HG03103 (cell line): ENCODE measurements around the gene GRPEL1.

Source experiments
- ATAC-seq: cut with Tn5 transposase; IDR thresholded peaks from one replicate; pipeline ENCODE4 v1.9.1; 2021; ENCODE audit warnings: low read depth; ENCODE audit not compliant: unreplicated experiment

The GRPEL1 gene

DNA sequence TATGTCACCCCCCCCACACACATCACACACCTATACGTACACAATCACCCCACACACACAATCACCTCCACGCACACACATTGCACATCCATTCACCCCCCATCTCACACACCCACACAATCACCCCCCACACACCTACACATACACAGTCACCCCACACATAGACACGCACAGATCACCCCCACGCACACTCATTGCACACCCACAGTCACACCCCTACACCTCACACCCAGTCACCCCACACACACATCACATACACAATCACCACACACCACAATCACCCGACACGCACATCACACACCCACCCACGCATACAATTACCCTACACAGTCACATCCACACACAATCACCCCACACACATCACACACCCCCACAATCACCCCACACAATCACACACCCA is 40.6 kb downstream of the GRPEL1 start:
- no peak for ATAC-seq

DNA sequence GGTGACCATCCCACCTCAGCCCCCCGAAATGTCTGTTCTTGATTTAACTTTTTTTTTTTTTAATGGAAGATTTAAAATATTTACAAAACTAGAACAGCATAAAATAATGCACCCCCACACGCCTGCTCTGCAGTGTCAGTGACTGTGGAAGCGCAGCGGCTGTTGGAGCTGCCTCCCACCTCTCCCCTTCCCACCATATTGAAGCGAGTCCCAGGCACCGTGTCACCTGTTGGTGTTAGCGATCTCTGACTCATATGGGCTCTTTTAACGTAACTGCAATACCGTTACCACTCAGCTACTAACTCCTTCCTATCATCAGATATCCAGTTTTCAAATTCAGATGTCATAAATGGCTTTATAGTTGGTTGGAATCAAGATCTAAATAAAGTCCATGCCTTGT is 41.8 kb downstream of the GRPEL1 start:
- no peak for ATAC-seq

DNA sequence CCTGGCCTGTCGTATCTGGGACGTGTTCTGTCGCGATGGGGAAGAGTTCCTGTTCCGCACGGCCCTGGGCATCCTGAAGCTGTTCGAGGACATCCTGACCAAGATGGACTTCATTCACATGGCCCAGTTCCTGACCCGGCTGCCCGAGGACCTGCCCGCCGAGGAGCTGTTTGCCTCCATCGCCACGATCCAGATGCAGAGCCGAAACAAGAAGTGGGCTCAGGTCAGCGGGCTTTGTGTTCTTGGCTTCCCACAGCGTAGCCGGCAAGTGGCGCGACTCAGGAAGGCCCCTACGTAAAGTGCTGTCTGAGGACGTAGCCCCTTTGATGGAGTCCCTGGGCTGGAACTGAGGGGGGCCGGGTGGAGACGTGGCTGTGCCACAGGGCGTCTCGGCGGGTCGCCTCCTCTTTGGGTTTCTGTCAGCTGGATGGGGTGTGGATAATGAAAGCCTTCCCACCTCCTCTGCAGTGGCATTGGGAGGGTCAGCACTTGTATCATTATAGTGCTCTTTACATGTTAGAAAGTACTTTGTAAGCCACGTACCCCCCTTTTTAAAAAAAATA is 42.7 kb downstream of the GRPEL1 start:
- no peak for ATAC-seq

DNA sequence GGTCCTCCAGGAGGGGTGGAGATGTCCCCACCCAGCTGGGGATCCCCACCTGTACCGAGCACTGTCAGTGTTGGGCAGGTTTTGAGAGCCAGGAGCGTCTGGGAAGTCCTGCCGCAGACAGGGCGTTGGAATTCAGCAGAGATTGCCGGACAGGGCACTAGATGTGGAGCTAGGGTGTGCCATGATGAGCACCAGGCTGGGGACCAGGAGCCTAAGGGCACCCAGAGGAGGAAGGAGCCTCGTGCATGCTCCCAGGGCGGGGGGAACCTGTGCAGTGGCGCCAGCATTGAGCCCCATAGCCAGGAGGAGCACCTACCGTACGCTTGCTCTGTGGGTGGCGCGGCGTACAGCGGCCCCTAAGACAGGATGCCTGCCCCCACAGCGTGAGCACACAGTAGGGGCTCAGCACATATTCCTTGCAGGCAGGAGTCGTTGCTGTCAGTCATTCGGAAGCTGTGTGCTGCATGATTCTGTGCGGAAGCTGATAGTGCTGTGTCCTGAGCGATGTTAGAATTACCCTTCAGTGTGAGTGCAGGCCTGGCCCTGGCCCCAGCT is 43.5 kb downstream of the GRPEL1 start:
- no peak for ATAC-seq

DNA sequence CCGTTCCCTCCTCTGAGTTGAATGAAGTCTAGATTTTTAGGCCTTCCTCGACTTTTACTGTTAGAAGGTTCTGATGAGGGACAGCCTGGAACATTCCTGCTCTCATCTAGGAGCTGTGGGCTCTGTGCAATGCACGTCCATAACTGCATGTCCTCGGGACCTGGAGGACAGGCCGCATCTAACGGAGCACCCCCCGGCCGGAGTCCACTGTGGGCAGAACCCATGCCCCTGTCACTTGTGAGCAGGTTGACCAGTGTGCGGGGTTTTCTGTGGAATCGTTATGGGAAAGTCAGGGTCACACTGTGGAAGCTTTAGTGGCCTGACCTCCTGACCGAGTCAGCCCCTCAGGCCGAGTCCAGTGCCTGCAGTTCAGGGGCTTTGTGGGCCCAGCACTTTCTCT is 44.0 kb downstream of the GRPEL1 start:
- no peak for ATAC-seq

DNA sequence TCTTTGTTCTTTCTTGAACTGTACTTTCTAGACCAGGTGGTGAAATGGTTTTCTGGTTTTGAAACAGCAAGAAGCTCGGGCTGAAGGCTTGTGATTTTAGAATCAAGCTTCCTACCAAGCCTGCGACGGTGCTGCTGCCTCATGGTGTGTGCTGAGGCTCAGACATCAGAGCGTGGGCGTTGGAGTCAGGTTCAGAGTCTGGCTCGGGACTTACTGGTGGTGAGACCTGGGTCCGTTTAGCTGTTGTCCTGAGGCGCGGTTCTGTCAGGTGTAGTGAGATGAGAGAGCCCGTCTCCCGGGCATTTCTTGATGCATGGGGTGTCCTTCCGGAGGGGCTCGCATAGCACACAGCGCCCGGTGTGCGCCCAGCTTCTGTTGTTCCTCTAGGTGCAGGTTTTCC is 44.4 kb downstream of the GRPEL1 start:
- no peak for ATAC-seq

DNA sequence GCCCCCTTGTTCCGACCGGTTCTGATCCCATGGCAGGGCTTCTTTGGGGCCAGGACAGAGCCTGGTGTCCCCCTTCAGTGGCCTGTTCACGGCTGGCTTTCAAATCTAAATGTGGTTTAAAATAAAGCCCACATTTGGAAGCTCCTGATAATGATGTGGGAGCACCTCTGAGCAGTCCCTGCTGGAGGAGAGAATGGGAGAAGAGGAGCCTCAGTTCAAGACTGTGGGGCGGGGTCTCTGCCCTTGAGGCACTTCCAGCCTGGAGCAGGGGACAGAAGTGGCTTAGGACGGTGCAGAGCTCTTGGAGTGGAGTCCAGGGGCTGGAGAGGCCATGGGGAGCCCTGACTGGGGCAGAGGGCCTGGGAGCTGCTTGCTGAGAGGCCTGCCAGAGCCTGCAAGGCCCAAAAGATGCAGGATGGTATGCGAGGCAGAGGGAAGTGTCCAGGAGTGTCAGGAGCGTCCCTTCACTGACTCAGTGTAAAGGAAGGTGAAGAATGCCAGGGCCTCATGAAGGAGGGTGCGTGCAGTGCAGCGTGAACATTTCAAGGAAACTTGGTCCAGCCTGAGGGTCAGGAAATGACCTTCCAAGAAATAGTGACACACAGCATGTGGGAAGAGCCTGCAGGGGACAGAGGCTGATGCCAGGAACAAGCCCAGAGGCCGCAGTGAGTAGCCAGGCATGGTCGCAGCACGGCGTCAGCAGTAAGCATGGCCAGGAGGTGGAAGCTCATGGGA is 45.8 kb downstream of the GRPEL1 start:
- no peak for ATAC-seq

DNA sequence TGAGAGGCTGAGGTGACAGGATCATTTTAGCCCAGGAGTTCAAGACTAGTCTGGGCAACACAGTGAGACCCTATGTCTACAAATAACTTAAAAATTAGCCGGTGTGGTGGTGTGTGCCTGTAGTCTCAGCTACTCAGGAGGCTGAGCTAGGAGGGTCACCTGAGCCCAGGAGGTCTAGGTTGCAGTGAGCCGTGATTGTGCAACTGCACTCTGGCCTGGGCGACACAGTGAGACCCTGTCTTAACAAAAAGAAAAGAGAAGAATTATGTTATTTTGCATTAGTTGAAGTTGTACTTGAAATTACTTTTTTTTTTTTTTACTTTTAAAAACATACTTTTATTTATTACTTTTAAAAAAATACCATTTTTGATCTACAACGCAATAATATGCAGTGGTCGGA is 46.5 kb downstream of the GRPEL1 start:
- ATAC-seq, result no peak

DNA sequence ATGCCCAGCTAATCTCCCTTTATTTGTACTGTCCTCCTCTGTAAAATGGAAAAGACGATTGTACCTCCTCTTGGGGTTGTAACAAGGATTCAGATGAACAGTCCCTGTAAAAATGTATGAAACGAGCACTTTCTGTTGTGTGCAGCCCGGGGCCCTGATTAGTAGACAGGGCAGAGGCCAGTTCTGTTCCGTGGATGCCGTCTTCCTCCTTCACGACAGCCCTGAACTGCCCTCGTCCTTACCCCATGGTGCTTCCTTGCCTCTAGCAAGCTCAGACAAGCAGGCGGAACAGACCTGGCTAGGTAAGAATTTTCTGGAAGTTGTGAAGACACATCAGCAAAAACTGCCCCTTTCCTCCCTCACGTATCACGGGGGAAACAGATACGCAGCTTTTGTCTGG is 47.0 kb downstream of the GRPEL1 start:
- ATAC-seq, result no peak

DNA sequence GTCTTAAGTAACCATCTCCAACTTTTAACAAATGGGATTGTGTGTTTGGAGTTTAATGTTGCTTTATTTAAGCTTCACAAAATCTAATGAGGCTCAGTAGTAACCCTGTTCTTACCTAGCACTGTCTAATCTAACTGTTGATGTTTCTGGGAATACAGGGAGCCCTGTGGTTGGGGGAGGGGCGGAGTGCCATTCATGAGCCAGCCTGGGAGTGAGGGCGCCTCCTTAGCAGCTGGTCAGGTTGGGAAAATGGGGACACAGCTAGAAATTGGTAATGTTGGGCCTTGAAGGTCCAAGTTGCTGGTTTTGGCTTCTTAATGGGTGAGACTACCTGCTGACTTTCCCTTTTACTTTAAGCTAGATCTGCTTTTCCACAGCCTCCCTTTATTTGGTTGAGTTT is 47.6 kb downstream of the GRPEL1 start:
- ATAC-seq, result no peak

DNA sequence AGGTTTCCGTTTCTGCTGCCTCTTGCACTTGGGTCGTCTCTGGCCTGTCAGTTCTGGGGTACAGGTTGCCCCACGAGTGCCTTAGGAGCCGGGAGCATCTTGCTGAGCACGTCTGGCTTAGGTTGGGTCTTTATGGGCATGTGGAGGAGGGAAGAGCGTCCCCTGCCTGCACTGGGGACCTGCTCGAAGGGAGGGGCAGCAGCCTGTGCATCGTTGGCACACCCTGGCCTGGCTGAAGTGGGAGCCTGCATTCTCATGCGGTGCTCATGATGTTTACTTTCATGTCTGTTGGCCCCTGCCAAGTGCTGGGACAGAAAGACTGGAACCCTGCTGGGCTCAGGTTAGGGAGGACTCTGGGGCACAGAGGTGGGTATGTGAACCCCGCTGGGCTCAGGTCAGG is 48.5 kb downstream of the GRPEL1 start:
- no peak for ATAC-seq

DNA sequence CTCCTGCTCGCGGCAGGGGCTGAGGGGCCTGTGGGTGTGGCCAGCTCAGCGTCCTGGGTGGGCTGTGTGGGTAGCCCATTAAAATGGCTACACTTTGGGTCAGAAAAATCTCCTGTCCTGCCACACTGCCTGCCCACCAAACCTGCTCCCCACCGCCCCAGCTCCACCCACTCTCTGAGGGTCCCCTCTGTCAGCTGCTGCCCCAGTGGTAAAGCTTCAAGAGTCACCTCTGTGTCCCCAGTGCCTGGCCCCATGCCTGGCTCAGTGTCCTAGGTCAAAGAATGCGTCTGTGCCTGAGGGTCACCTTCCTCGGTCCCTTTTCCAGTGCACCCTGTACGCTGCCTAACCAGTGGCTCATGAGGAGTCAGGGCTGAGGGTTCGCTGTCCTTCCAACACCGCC is 49.6 kb downstream of the GRPEL1 start:
- no peak for ATAC-seq

DNA sequence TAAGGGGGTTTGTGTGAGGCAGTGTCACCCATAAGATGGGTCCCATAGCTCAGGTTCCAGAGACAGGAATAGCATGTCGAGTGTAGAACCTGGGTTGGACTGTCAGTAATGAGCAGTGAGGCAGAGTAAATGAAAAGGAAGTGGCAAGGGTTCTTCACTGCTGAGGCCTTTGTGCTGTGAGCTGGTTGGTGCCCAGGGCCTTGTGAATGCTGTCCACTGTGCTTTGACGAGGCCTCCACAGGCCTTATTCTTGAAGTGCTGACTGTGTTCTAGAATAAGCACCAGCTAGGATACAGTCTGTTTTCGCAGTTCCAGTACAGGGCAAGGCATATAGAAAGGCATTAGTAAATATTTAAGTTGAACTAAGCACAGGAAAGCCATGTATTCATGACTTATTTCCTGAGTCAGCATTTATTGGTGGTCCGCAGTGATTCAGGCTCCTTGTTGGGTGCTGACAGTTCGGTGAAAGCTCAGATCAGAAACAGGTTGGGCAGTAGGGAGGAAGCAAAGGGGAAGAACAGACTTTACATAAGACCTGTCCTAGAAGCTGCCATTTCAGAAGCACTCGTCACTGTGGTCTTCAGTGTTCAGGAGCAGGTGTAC is 50.3 kb downstream of the GRPEL1 start:
- ATAC-seq, result no peak

DNA sequence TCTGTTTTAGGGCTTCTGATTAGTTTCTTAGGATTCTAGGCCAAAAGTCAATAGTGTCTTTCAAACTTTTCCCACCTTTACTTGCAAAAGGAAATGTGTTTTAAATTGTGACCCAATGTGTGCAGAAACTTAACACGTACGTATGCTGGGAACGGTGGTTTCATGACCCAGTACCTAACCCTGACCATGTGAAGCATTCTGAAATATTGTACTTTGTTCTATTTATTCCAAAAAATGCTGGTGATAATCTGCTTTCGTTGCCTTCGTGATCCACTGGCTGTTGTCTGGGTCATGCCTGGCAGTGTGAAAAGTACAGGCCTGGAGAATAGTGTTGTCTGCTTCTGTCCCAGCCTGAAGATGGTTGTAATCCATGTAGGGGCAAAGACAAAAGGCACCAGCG is 51.4 kb downstream of the GRPEL1 start:
- ATAC-seq, result no peak

DNA sequence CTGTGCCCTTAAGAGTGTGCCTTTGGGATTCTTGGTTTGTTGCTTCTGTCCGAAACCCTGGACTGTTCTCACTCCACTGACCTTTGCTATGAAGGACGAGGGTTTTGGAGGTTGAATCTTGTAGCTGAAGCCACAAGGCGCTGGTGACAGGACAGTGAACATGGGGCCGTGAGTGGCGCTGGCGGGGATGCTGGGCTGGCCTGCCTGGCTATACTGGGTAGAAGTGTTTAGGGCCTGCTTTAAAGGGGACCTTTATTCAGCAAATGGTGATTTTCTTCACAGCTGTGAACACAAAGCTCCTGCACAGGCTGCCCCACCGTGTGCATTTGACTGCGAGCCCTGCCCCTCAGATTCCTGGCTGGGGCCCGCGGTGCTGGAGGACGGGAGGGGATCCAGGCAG is 51.8 kb downstream of the GRPEL1 start:
- ATAC-seq, result no peak

DNA sequence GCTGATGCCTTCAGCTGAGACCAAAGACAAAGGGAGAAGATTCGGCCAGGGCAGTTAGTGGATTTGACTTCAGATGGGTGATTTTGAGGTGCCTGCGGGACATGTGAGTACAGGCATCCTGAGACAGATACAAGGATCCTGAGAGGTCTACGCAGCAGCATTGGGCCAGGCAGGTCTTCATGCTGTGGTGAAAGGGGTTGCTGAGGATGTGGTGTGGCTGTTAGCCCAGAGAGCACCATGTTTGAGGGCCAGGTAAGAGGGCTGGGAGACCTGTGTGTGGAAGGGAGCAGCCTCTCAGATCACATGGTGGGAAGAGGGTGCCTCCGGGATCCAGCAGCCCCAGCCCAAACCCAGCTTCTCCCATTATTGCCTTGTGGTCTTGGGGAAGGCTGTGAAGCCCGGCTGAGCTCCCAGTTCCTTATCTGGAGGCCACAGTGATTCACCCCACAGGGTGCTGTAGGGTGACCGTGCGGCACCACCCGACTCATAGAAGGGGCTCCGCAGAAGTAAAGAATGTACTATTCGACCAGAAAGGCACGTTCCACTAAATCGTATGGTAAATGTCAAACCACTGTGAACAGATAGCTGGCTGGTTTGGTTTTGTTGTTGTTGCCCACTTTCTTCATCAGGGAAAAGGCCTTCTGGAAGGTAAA is 52.4 kb downstream of the GRPEL1 start:
- ATAC-seq, result no peak

DNA sequence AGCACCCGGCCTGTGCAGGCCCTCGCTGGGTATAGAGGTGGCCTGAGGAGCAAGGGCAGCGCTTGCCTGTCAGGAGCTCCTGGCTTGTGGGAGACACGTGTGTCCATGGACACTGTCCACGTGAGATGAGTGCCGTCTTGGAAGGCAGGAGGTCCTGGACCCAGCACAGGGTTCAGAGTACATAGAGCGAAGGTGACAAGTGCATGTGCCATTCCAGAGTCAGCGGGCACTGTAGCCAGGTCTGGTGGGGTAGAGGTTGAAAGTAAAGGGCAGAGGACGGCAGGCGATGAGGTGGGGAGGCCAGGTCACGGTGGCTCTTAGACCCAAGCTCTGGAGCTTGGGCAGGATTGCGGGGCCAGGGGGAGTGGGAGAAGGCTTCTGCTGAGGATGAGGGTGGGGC is 53.0 kb downstream of the GRPEL1 start:
- ATAC-seq, result no peak

DNA sequence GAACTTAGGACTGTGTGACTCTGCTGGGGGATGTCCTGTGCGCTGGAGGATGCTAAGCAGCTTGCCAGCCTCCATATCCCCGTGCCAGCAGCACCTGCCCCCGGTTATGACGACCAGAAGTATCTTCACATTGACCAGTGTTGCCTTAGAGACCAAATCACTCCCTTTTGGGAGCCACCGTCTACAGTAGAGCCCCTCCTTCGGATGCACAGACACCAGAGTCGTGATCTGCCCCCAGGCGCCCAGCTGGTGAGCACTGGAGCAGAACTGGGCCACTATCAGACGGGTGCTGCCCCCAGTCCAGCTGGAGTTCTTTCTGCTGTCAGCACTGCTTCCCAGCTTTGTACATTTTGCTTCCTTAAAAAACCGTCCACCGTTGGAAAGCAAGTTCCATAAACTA is 54.7 kb downstream of the GRPEL1 start:
- ATAC-seq, result no peak

DNA sequence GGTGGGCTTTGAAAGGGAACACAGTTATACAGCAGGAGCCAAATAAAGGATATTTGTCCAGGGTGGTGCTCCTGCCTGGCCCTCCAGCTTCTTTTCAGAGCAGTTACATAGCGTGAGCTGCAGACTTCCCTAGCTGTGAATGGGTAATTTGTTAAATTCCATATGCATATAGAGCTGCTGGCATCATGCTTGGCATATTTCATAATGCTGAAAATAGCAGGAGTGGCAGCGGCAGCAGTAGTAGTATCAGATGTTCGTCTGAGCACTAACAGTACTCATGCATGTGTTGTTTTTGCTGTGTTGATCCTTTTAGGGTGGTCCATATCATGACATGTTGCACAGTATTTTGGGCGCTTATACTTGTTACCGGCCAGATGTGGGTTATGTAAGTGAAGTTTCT is 58.3 kb downstream of the GRPEL1 start:
- no peak for ATAC-seq
